GM18511 (cell line): Measurements from ENCODE around the gene VPS25.
"Not testable (repeated sequence)": the region's sequence is repeated elsewhere in the genome, so short reads cannot be mapped to it uniquely, and the experiment has no call there.

ENCODE experiments used
- ATAC-seq: cut with Tn5 transposase; IDR thresholded peaks from one replicate; pipeline ENCODE4 v1.9.1; 2021; ENCODE audit warnings: mild to moderate bottlenecking, moderate library complexity; ENCODE audit not compliant: unreplicated experiment

The VPS25 gene

GRCh38 chr17:42767512-42767911 lies 5.7 kb upstream of the VPS25 start:
- ATAC-seq: no peak

GRCh38 chr17:42768006-42768405 lies 5.2 kb upstream of the VPS25 start:
- not testable (repeated sequence) for ATAC-seq

GRCh38 chr17:42769964-42770363 lies 3.3 kb upstream of the VPS25 start:
- not testable (repeated sequence) for ATAC-seq

- no peak for ATAC-seq
Measured at GRCh38 chr17:42772945-42773289, 332 bp upstream of the VPS25 start.

GRCh38 chr17:42774066-42774745 lies 957 bp downstream of the VPS25 start:
- no peak for ATAC-seq

- ATAC-seq: no peak
Measured at GRCh38 chr17:42775534-42776098, 2.4 kb downstream of the VPS25 start.

GRCh38 chr17:42778570-42778969 lies 5.3 kb downstream of the VPS25 start:
- ATAC-seq: no peak

- ATAC-seq: no peak
Measured at GRCh38 chr17:42779304-42779935, 6.2 kb downstream of the VPS25 start.

GRCh38 chr17:42779936-42780850 lies 6.9 kb downstream of the VPS25 start, which contains the start of gene WNK4:
Gene WNK4 (plus strand): TSS chr17:42780610. CDS start chr17:42780699, 89 bp downstream.
- no peak for ATAC-seq

- no peak for ATAC-seq
Measured at GRCh38 chr17:42780851-42781638, 7.8 kb downstream of the VPS25 start.

- no peak for ATAC-seq
Measured at GRCh38 chr17:42781639-42782165, 8.5 kb downstream of the VPS25 start.

GRCh38 chr17:42782166-42783061 lies 9.2 kb downstream of the VPS25 start:
- ATAC-seq: no peak

GRCh38 chr17:42783062-42783790 lies 10.0 kb downstream of the VPS25 start:
- no peak for ATAC-seq

- ATAC-seq: no peak
Measured at GRCh38 chr17:42783791-42784138, 10.5 kb downstream of the VPS25 start.

- no peak for ATAC-seq
Measured at GRCh38 chr17:42784409-42784808, 11.2 kb downstream of the VPS25 start.

GRCh38 chr17:42784811-42785592 lies 11.8 kb downstream of the VPS25 start:
- no peak for ATAC-seq

GRCh38 chr17:42787266-42787665 lies 14.0 kb downstream of the VPS25 start:
- no peak for ATAC-seq

GRCh38 chr17:42791948-42792347 lies 18.7 kb downstream of the VPS25 start:
- ATAC-seq: no peak
